ENCODE results near the gene TAPT1. TPM values are rescaled to one million over a fixed set of nuclear protein-coding genes. Genes with fewer than 3 reads are reported as not detected.
A peak's percentile ranks its signal among the peaks of the same experiment; 100 is the strongest.

The TAPT1 gene
- total and polyA plus RNA-seq, 7 experiments from 2014 or later = 28.8 to 82.5 (median 58.4) TPM

DNA sequence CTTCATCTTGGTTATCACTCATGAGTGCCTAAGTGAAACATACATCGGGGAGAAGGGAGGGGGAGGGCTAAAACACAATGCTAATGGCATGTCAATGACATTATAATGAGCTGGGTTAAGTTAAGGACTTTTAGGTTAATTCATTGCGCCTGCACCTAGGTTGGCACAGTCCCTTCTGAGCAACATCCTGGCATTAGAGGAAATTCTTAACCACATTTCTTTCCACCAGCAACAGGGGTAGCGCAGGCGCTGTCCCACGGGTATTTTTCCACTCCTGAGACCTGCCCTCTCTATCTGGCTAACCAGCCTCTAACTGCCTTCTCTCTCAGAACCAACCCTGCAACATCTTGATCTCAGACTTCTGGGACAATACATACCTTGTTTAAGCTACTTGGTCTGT lies 103.5 kb downstream of the TAPT1 start:
- CTCF ChIA-PET = no interaction called here
- peak; percentile 56 for ATAC-seq
- intact Hi-C loops (cut with micrococcal nuclease) = loop anchor here in 1 of 2 donors (2.0 kb wide), 1 partner anchor 76 kb away; no protein-coding TSS in a partner anchor

DNA sequence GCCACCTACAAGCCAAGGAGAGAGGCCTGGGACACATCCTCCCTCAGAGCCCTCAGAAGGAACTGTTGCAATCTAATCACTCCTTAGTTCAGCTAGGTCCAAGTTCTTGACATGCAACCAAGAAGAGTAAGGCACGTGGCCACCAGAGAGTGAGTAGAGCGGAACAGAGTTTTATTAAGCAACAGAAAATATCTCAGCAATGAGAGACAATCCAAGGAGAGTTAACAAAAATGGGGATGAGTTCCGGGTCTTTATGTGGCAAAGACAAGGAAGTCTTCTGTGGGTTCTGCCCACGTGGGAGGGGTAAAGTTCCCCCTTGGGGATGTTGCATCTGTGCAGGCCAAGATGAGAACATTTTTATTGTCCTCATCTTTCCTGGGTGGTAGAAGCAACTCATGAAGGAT lies 104.0 kb downstream of the TAPT1 start:
- peaks cover 0 to 19% of the 10 kb centered on the region in 2 donors for H3K4me1 ChIP-seq (ENCODE audit: control insufficient read depth in 2 of 2, insufficient read depth in 2 of 2, low read length in 2 of 2)
- Mint-ChIP-seq H3K4me3 (peak overlapping the region in 7 of 10 donors; percentile 24 to 69 (median 49)), H3K27me3 (peaks cover 0 to under 1% (median 0%) of the 10 kb centered on the region in 5 donors), H3K36me3 (no peaks in the 10 kb centered on the region), H3K27ac (peak overlapping the region in 3 of 9 donors; percentile 23 to 79 (median 55)), H3K4me1 (peaks cover 9 to 49% (median 37%) of the 10 kb centered on the region in 7 donors), H3K9me3 (peaks cover 0 to 11% (median 0%) of the 10 kb centered on the region in 11 donors)
- ChIA-PET POLR2A (no interaction called here), CTCF (no interaction called here)
- no peaks in the 10 kb centered on the region for H3K9me3 ChIP-seq (ENCODE audit: control insufficient read depth in 2 of 3, low read length in 3 of 3)
- no peak overlapping the region for H3K4me3 ChIP-seq (ENCODE audit: low read length)
- intact Hi-C loops (cut with micrococcal nuclease) = loop anchor here in 1 of 2 donors (2.0 kb wide), 1 partner anchor 76 kb away; no protein-coding TSS in a partner anchor
- DNase-seq (no peak), ATAC-seq (no peak)
- H3K27ac ChIP-seq (ENCODE audit: low read depth, low read length) = no peak overlapping the region
- H3K27me3 ChIP-seq (ENCODE audit: control insufficient read depth in 2 of 2, insufficient read depth in 2 of 2, low read length in 2 of 2) = peaks cover 0 to 3% of the 10 kb centered on the region in 2 donors
- H3K36me3 ChIP-seq (ENCODE audit: control insufficient read depth in 2 of 3, insufficient read depth in 3 of 3, low read length in 3 of 3) = no peaks in the 10 kb centered on the region

More for the DNA sequence above, 103.5 kb downstream of the TAPT1 start:
- H3K4me3 Mint-ChIP-seq = peak overlapping the region in 9 of 10 donors; percentile 3 to 69 (median 49)
- no peaks in the 10 kb centered on the region for H3K36me3 Mint-ChIP-seq
- peaks cover 9 to 49% (median 37%) of the 10 kb centered on the region in 7 donors for H3K4me1 Mint-ChIP-seq
- H3K27me3 Mint-ChIP-seq = no peaks in the 10 kb centered on the region
- Histone ChIP-seq H3K4me3 (ENCODE audit: low read length) (no peak overlapping the region), H3K9me3 (ENCODE audit: control insufficient read depth in 2 of 3, low read length in 3 of 3) (no peaks in the 10 kb centered on the region), H3K27me3 (ENCODE audit: control insufficient read depth in 2 of 2, insufficient read depth in 2 of 2, low read length in 2 of 2) (peaks cover 0 to 3% of the 10 kb centered on the region in 2 donors), H3K27ac (ENCODE audit: low read depth, low read length) (peak overlapping the region; percentile 37), H3K4me1 (ENCODE audit: control insufficient read depth in 2 of 2, insufficient read depth in 2 of 2, low read length in 2 of 2) (peaks cover 0 to 19% of the 10 kb centered on the region in 2 donors), H3K36me3 (ENCODE audit: control insufficient read depth in 2 of 3, insufficient read depth in 3 of 3, low read length in 3 of 3) (no peaks in the 10 kb centered on the region)
- peak overlapping the region in 5 of 9 donors; percentile 23 to 81 (median 51) for H3K27ac Mint-ChIP-seq
- DNase-seq = peak in 5 of 9 donors; percentile 5 to 49 (median 26)
- POLR2A ChIA-PET = no interaction called here
- H3K9me3 Mint-ChIP-seq = peaks cover 0 to 11% (median 0%) of the 10 kb centered on the region in 11 donors

DNA sequence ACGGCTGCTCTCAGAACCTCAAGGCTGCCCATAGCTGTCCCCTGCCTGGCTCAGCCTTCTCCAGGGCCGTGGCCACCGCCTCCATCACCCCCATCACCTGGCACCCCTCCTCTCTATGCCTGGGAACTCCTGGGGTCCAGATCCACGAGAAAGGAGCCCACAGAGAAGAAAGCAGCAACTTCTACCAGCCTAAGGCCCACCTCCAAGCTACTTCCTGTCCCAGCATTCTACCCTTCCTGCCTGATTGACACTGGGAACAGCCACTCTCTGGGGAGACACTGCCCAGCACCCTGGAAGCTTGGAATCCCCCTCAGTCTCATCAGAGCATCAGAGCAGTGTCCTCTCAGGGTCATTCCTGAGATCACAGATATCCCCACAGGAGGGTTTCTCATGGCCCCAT lies 105.6 kb downstream of the TAPT1 start:
- H3K27ac Mint-ChIP-seq = no peak overlapping the region
- ATAC-seq (no peak), DNase-seq (no peak)
- intact Hi-C loops (cut with micrococcal nuclease) = no loop called here
- no peaks in the 10 kb centered on the region for H3K36me3 Mint-ChIP-seq
- H3K36me3 ChIP-seq (ENCODE audit: control insufficient read depth in 2 of 3, insufficient read depth in 3 of 3, low read length in 3 of 3) = no peaks in the 10 kb centered on the region
- H3K27ac ChIP-seq (ENCODE audit: low read depth, low read length) = no peak overlapping the region
- POLR2A ChIA-PET = no interaction called here
- no peak overlapping the region for H3K4me3 ChIP-seq (ENCODE audit: low read length)
- no peak overlapping the region for H3K4me3 Mint-ChIP-seq
- H3K4me1 ChIP-seq (ENCODE audit: control insufficient read depth in 2 of 2, insufficient read depth in 2 of 2, low read length in 2 of 2) = peaks cover 0 to 19% of the 10 kb centered on the region in 2 donors
- H3K27me3 Mint-ChIP-seq = peaks cover 0 to 6% (median 0%) of the 10 kb centered on the region in 5 donors
- peaks cover 9 to 49% (median 36%) of the 10 kb centered on the region in 7 donors for H3K4me1 Mint-ChIP-seq
- no peaks in the 10 kb centered on the region for H3K9me3 ChIP-seq (ENCODE audit: control insufficient read depth in 2 of 3, low read length in 3 of 3)
- CTCF ChIA-PET = no interaction called here
- H3K27me3 ChIP-seq (ENCODE audit: control insufficient read depth in 2 of 2, insufficient read depth in 2 of 2, low read length in 2 of 2) = peaks cover 0 to 3% of the 10 kb centered on the region in 2 donors
- H3K9me3 Mint-ChIP-seq = peaks cover 0 to 11% (median 0%) of the 10 kb centered on the region in 11 donors

DNA sequence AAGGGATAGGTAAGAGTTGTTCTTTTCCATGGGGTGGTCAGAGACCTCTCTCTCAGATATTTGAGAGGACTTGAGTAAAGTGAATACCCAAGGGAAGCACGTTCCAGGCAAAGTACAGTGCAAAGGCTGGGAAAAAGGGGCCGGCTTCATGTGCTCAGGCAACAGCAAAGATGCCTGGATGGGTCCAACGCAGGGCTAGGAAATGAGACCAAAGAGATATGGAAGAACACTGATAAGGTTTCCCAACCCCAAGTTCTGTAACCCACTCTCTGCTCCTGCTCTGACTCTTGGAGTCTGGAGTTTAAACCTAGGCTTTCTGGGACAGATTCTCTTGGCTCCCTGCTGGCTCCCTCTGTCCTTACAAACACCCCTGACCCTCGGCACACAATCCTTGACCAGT lies 106.3 kb downstream of the TAPT1 start:
- POLR2A ChIA-PET = no interaction called here
- Histone ChIP-seq H3K27ac (ENCODE audit: low read depth, low read length) (no peak overlapping the region), H3K4me1 (ENCODE audit: control insufficient read depth in 2 of 2, insufficient read depth in 2 of 2, low read length in 2 of 2) (peaks cover 0 to 19% of the 10 kb centered on the region in 2 donors), H3K4me3 (ENCODE audit: low read length) (no peak overlapping the region), H3K9me3 (ENCODE audit: control insufficient read depth in 2 of 3, low read length in 3 of 3) (no peaks in the 10 kb centered on the region), H3K27me3 (ENCODE audit: control insufficient read depth in 2 of 2, insufficient read depth in 2 of 2, low read length in 2 of 2) (peaks cover 0 to 3% of the 10 kb centered on the region in 2 donors), H3K36me3 (ENCODE audit: control insufficient read depth in 2 of 3, insufficient read depth in 3 of 3, low read length in 3 of 3) (no peaks in the 10 kb centered on the region)
- H3K4me1 Mint-ChIP-seq = peaks cover 9 to 44% (median 33%) of the 10 kb centered on the region in 7 donors
- H3K27ac Mint-ChIP-seq = no peak overlapping the region
- no peak overlapping the region for H3K4me3 Mint-ChIP-seq
- no peak for DNase-seq
- peaks cover 0 to 11% (median 0%) of the 10 kb centered on the region in 11 donors for H3K9me3 Mint-ChIP-seq
- H3K27me3 Mint-ChIP-seq = peaks cover 0 to 11% (median 0%) of the 10 kb centered on the region in 5 donors
- no peak for ATAC-seq
- CTCF ChIA-PET = no interaction called here
- peaks cover 0 to under 1% (median 0%) of the 10 kb centered on the region in 5 donors for H3K36me3 Mint-ChIP-seq
- intact Hi-C loops (cut with micrococcal nuclease) = no loop called here

DNA sequence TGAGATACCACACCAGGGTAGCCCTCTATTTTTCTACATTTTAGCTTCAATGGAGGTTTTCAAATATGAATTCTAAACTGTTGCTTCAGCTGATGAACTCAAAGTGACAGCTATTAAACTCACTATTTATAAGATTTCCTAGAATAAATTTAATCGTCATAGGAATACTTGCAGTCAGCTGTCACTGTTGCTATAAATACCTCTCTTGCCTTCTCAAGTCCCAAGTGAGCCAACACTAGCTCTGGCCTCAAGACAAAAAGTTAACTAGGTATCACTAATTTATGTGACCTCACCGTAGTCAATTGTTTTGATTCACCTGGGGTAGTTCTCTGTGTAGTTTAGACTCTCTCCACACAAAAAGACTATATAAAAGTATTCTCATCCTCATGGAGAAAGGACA lies 108.2 kb downstream of the TAPT1 start:
- Histone ChIP-seq H3K9me3 (ENCODE audit: control insufficient read depth in 2 of 3, low read length in 3 of 3) (no peaks in the 10 kb centered on the region), H3K36me3 (ENCODE audit: control insufficient read depth in 2 of 3, insufficient read depth in 3 of 3, low read length in 3 of 3) (no peaks in the 10 kb centered on the region), H3K4me1 (ENCODE audit: control insufficient read depth in 2 of 2, insufficient read depth in 2 of 2, low read length in 2 of 2) (peaks cover 0 to 13% of the 10 kb centered on the region in 2 donors), H3K27me3 (ENCODE audit: control insufficient read depth in 2 of 2, insufficient read depth in 2 of 2, low read length in 2 of 2) (peaks cover 0 to 3% of the 10 kb centered on the region in 2 donors), H3K4me3 (ENCODE audit: low read length) (no peak overlapping the region), H3K27ac (ENCODE audit: low read depth, low read length) (no peak overlapping the region)
- intact Hi-C loops (cut with micrococcal nuclease) = no loop called here
- Mint-ChIP-seq H3K27me3 (peaks cover 0 to 20% (median 3%) of the 10 kb centered on the region in 5 donors), H3K36me3 (peaks cover 0 to 3% (median 0%) of the 10 kb centered on the region in 5 donors), H3K9me3 (peaks cover 0 to 11% (median 0%) of the 10 kb centered on the region in 11 donors), H3K4me3 (no peak overlapping the region), H3K4me1 (peaks cover 6 to 30% (median 21%) of the 10 kb centered on the region in 7 donors), H3K27ac (no peak overlapping the region)
- ATAC-seq (no peak), DNase-seq (no peak)
- ChIA-PET CTCF (interaction anchor here (1.2 kb wide), 1 partner anchor 92 kb away, joined by 3 read pairs; no protein-coding TSS in a partner anchor), POLR2A (no interaction called here)

DNA sequence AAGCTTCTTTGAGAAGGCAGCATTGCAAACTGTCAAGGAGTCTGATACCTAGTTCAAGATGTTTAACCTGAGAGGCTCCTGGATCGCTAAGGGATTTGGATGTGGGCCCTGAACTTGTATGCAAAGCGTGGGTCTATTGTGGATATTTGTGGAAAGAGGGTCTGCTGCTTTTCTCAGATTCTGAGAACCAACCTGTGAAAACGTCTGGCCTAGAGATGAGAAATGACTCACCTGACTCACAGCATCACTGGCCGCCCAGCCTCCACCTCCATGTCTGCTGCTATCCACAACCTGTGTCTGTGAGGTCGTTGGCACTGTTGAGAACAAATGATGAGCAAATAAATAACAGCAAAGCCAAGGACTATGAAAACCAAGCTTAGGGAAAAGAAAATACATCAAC lies 109.1 kb downstream of the TAPT1 start:
- no peak for DNase-seq
- peaks cover 0 to 25% (median 4%) of the 10 kb centered on the region in 5 donors for H3K27me3 Mint-ChIP-seq
- peaks cover 0 to 20% (median 16%) of the 10 kb centered on the region in 7 donors for H3K4me1 Mint-ChIP-seq
- peaks cover 0 to 10% (median 0%) of the 10 kb centered on the region in 11 donors for H3K9me3 Mint-ChIP-seq
- CTCF ChIA-PET = no interaction called here
- POLR2A ChIA-PET = no interaction called here
- H3K36me3 ChIP-seq (ENCODE audit: control insufficient read depth in 2 of 3, insufficient read depth in 3 of 3, low read length in 3 of 3) = no peaks in the 10 kb centered on the region
- H3K4me3 ChIP-seq (ENCODE audit: low read length) = no peak overlapping the region
- H3K4me3 Mint-ChIP-seq = no peak overlapping the region
- no peak overlapping the region for H3K27ac Mint-ChIP-seq
- peaks cover 0 to 3% of the 10 kb centered on the region in 2 donors for H3K27me3 ChIP-seq (ENCODE audit: control insufficient read depth in 2 of 2, insufficient read depth in 2 of 2, low read length in 2 of 2)
- H3K9me3 ChIP-seq (ENCODE audit: control insufficient read depth in 2 of 3, low read length in 3 of 3) = no peaks in the 10 kb centered on the region
- no peak for ATAC-seq
- intact Hi-C loops (cut with micrococcal nuclease) = no loop called here
- H3K4me1 ChIP-seq (ENCODE audit: control insufficient read depth in 2 of 2, insufficient read depth in 2 of 2, low read length in 2 of 2) = peaks cover 0 to 3% of the 10 kb centered on the region in 2 donors
- H3K36me3 Mint-ChIP-seq = peaks cover 0 to 3% (median 0%) of the 10 kb centered on the region in 5 donors
- no peak overlapping the region for H3K27ac ChIP-seq (ENCODE audit: low read depth, low read length)

All from naive thymus-derived CD4-positive, alpha-beta T cell (primary cell).